ENCODE data around the gene C11orf24.

DNA sequence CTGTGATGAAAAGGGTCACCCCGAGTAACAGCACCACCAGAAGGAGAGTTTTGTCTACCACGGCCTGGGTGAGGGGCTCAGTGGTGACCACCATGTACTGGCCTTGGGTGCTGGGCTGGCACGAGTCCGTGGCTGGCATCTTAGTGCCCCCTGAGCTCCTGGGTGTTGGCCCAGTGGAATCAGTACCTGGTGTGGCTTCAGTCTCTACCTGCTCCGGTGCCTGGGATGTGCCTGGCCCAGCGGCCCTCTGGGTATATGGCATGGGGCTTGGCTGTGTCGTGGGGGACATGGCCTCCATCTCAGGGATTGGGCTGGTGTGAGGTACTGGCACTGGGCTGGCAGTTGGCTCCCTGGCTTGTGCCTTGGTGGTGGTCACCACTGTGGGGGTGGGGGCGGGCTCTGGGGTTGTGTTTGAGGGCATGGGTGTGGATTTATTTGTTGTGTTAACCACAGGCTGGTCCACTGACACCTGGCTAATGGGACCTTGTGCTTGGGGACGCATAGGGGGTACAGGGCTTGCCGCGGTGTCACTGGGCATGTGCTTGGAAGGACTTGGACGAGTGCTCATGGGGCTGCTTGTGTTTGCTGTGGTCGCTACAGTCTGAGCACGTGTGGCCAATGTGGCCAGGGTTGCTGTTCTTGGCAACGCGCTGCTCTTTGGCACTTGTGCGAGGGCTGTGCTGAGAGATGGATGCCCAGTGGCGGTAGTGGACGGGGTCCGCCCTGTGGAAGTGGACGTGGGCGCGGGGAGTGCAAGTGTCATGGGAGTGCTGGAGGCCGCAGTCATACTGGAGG lies 9.8 kb downstream of the C11orf24 start:
- TF ChIP-seq EZH2 (IDR thresholded peaks at IDR 0.05; ENCODE audit: insufficient read depth, poor library complexity, severe bottlenecking) (no peak), EZH2phosphoT487 (IDR thresholded peaks at IDR 0.05; ENCODE audit: insufficient read depth, low read depth) (no peak)
